ENCODE measurements around the gene MAN1C1.

The MAN1C1 gene

GRCh38 chr1:25782608-25783201, 166.1 kb downstream of the MAN1C1 start:
- DNase-seq (ENCODE audit: low read depth), result no peak

GRCh38 chr1:25784575-25785051, 168.0 kb downstream of the MAN1C1 start:
- DNase-seq (ENCODE audit: low read depth), result no peak

GRCh38 chr1:25785333-25786067, 168.9 kb downstream of the MAN1C1 start:
- no peak for DNase-seq (ENCODE audit: low read depth)

GRCh38 chr1:25786887-25787759, 170.5 kb downstream of the MAN1C1 start:
- no peak for DNase-seq (ENCODE audit: low read depth)

GRCh38 chr1:25787760-25788166, 171.2 kb downstream of the MAN1C1 start:
- DNase-seq (ENCODE audit: low read depth), result no peak

- DNase-seq (ENCODE audit: low read depth), result no peak
These were observed 173.9 kb downstream of the MAN1C1 start for GRCh38 chr1:25790472-25790871.

- no peak for DNase-seq (ENCODE audit: low read depth)
These were observed 175.5 kb downstream of the MAN1C1 start for GRCh38 chr1:25792115-25792514.

GRCh38 chr1:25793585-25794170, 177.1 kb downstream of the MAN1C1 start:
- no peak for DNase-seq (ENCODE audit: low read depth)

GRCh38 chr1:25794325-25794724, 177.7 kb downstream of the MAN1C1 start:
- DNase-seq (ENCODE audit: low read depth), result no peak

GRCh38 chr1:25795211-25795610, 178.6 kb downstream of the MAN1C1 start:
- no peak for DNase-seq (ENCODE audit: low read depth)

GRCh38 chr1:25795946-25796810, 179.6 kb downstream of the MAN1C1 start:
- no peak for DNase-seq (ENCODE audit: low read depth)

- peak; percentile 80 for DNase-seq (ENCODE audit: low read depth)
These were observed 180.3 kb downstream of the MAN1C1 start for GRCh38 chr1:25796811-25797458.

GRCh38 chr1:25797939-25798338, 181.3 kb downstream of the MAN1C1 start:
- DNase-seq (ENCODE audit: low read depth), result no peak

GRCh38 chr1:25798666-25799351, 182.2 kb downstream of the MAN1C1 start:
- DNase-seq (ENCODE audit: low read depth), result no peak

GRCh38 chr1:25799352-25799934, 182.9 kb downstream of the MAN1C1 start:
- DNase-seq (ENCODE audit: low read depth), result no peak

GRCh38 chr1:25799935-25800702, 183.5 kb downstream of the MAN1C1 start, which contains the start of gene SELENON:
SELENON (plus strand) TSS chr1:25800193; CDS start chr1:25800231, 38 bp downstream.
- no peak for DNase-seq (ENCODE audit: low read depth)

- no peak for DNase-seq (ENCODE audit: low read depth)
These were observed 184.2 kb downstream of the MAN1C1 start for GRCh38 chr1:25800703-25801377.

- DNase-seq (ENCODE audit: low read depth), result no peak
These were observed 186.3 kb downstream of the MAN1C1 start for GRCh38 chr1:25802915-25803314.

Measured in activated T-cell treated with anti-CD3 and anti-CD28 coated beads for 48 hours (primary cell).